Activated naive CD4-positive, alpha-beta T cell treated with anti-CD3 and anti-CD28 coated beads, Interleukin-2, amount 50 U/mL, for 16 hours (primary cell): ENCODE data around the gene VWF.
A peak's percentile ranks its signal among the peaks of the same experiment; 100 is the strongest.

ENCODE experiments used
- DNase-seq: peaks from one replicate; pipeline ENCODE4 v3.0.0-alpha.2; 2020

Gene VWF

GRCh38 chr12:6058481-6059161 is 65.8 kb downstream of the VWF start:
- DNase-seq = no peak

GRCh38 chr12:6057700-6058099 is 66.8 kb downstream of the VWF start:
- DNase-seq = no peak

GRCh38 chr12:6056406-6057240 is 67.8 kb downstream of the VWF start:
- DNase-seq = peak; percentile 24

DNA sequence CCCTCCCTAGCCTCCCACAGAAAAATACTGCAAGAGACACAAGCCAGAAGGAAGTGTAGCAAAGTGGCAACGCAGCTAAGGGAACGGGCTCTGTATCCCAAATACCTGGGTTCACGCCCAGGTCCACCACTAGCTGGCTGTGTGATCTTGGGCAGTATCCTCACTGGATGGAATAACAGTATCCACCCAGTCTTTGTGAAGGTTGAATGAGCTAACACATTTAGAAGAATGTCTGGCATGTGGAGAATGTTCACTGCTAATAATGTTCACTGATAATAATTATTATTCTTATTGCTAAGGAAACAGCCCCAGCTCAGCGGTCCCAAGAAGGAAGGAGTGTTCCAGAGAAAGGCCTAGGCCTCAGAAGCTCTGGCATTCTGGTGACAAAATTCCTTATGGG is 70.9 kb downstream of the VWF start:
- DNase-seq = no peak

- no peak for DNase-seq
These were observed 71.5 kb downstream of the VWF start for GRCh38 chr12:6052940-6053329.

GRCh38 chr12:6052206-6052939 is 72.1 kb downstream of the VWF start:
- DNase-seq = no peak

DNA sequence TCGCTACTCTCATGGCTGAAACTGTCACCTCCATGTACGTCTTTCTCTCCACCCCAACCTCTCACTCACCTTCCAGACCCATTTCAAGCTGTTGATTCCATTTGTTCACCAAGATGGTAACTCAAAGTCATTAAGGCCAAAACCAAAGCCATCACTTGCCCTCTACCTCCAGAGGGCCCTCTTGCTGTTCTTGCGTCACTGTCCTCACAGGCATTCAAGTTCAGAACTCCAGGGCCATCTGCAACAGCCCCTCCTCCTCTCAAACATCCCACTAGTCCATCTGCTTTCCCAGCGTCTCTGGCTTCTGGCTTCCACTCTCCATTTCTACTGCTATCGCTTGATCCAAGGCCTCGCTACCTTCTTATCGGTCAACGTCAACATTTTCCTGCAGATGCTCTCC is 74.5 kb downstream of the VWF start:
- DNase-seq = no peak

GRCh38 chr12:6049587-6049986 is 74.9 kb downstream of the VWF start:
- no peak for DNase-seq

DNA sequence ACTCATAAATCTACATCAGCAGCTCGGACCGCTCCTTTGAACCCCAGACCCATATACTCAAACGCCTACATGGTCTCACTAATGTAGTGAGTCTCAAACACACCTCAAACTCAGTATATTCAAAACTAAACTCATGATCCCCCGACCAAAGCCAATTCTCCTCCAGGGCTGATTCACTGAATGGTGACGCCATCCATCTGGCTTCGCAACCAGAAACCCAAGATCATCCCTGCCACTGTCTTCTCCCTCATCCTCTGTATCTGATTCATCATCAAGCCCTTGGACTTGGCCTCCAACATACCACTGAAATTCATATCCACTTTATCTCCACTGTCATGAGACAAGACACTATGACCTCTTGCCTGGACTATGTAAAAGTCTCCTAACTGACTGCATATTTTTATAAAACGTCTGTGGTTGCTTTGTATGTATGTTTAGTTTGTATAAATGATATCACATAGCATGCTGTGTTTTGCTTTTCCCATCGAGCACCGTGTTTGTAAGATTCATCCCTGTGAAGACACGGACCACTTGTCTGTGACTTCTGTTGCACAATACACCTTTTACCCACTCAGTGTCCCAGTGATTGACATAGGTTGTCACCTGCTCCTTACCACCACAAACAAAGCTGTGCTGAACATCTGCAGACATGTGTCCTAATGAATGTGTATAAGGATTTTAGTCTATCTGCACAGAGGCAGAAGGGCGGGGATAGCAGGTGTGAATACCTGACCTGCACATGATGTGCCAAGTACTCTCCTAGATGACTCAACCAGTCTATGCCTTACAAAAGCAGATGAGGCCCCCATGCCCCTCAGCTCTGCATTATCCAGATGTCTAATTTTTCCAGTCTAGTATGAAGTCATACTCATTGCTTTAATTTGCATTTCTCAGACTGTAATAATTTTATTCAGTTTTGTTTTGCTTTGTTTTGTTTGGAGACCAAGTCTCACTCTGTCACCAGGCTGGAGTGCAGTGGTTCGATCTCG is 76.9 kb downstream of the VWF start:
- no peak for DNase-seq

DNA sequence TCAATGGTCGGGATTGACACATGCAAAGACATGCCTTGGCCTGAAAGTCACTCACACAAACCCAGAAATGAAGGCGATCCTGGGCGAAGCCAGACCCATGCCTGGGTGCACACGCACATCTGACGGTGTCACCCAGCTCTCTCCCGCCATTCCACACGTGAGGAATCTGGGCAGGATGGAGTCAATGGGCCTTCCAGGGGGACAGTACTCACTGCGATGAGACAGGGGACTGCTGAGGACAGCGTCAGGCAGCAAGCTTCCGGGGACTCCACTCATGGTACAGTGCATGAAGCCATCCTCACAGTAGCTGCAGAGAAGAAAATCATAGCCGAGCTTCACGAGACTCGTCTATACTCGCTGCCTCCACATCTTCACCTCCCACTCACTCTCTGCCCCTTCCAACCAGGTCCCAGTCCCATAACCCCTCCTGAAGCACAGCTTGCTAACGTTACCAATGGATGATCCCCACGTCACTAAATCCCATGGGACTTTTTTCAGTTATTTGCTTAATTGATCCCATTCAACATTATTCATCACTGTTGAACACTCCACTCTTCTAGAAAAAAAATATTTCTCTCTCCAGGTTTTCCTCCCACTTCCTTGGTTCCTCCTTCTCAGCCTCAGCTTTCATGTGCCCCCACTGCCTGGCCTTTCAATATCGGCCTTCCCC is 77.8 kb downstream of the VWF start:
- no peak for DNase-seq

- DNase-seq = no peak
These were observed 79.0 kb downstream of the VWF start for GRCh38 chr12:6045438-6045837.

- no peak for DNase-seq
These were observed 80.4 kb downstream of the VWF start for GRCh38 chr12:6044082-6044481.

DNA sequence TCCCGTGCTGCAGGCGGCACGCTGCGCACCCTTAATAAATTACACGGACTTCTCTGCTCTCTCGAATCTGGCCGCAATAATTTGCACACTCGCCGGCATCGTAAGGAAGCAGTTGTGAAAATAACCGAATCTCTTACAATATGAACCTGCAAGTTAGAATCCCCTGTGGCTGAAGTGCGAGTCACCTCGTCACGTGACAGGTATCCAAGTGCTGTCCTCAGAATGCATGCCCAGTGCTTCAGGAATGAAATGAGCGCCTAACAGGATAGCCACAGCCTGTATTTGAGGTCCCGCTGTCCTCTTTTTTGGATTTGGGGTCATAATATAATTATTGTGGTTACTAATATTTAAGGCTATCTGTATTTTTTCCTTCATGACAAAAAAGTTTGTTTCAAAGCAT is 82.0 kb downstream of the VWF start:
- DNase-seq = no peak

DNA sequence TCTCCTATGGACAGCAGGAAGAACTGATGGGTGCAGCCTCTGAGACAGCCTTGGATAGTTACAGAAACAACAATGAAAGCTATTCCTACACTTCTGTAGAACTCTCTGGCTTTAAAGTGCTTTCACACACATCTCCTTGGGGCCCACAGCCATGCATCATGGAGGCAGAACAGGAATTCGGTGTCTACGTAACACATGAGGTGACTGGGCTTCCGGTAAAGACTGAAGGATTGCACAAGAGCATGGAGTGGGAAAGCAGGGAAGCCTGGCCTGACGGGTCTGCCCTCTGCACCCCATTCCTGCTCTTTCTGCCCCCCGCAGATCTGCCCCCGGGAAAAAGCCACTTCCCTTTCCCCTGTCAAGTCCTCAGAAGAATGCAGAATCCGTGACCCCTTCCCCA is 82.6 kb downstream of the VWF start:
- no peak for DNase-seq

GRCh38 chr12:6040815-6041214 is 83.7 kb downstream of the VWF start:
- DNase-seq = no peak

DNA sequence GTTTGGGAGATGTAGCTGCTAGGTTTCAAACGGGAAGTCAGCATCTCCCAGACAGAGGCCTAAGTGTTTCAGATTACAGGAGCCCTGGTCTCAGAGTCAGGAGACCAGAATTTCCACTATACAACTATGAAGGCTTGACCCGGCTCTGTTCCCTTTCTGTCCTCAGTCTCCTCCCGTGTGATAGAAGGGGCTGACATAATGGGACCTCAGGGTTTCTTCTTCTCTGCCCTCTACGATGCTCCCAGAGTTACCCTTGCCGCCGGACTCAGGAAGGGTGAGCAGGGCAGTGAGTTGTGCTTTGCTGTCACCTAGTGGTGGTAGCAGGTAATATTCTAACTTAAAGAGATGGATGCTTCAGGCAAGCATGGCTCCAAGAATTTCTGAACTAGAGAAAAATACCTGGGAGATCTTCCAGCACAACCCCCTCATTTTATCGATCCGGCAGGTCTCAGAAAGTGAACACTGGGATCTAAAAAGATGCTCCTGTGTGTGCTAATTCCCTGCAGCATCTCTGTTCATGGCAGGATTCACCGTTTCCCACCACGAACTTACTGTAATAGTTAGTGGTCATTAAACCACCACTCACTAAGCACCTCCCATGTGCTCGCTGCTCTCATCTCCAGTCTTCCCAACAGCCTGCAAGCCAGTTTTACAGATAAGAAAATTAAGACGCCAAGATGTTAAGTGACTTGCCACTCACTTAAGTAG is 84.4 kb downstream of the VWF start:
- DNase-seq = peak; percentile 45

DNA sequence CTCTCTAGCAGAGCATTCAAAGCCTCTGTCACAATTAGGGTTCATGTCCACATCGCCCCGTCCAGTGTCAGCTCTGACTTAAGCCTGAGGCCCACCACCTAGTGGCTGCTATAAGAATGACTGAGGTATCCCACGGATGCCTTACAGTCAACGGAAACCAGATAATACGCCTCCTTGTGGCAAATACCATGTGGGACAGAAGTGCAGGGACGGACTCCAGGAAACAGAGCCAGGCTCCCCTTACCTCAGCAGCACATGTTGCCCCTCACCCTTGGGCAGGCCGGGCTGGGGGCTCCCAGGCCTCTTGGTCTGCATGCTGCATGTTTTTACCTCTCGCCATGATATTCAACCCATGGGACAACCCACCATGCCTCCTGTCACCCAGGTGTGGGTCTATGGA is 86.3 kb downstream of the VWF start:
- peak; percentile 28 for DNase-seq

DNA sequence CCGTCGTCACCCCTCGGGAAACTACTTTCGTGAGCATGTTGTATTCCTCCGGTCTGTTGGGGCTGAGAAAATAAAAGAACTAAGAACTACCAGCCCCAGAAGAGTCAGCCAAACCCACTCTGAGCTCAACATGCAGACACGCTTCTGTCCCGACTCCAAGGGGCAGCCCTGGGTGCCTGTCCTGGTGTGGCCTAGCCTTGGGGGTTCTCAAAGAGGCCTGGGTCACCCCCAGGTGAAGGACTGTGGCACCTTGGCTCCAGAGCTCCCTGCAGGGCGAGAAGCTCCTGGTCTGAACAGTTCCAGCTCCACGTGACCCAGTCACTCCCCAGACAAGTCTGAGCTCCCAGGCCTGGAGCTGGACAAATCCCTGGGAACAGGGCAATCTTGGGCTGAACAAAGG is 87.0 kb downstream of the VWF start:
- no peak for DNase-seq

GRCh38 chr12:6036509-6036908 is 88.0 kb downstream of the VWF start:
- no peak for DNase-seq

- DNase-seq = no peak
These were observed 89.9 kb downstream of the VWF start for GRCh38 chr12:6034596-6034995.

DNA sequence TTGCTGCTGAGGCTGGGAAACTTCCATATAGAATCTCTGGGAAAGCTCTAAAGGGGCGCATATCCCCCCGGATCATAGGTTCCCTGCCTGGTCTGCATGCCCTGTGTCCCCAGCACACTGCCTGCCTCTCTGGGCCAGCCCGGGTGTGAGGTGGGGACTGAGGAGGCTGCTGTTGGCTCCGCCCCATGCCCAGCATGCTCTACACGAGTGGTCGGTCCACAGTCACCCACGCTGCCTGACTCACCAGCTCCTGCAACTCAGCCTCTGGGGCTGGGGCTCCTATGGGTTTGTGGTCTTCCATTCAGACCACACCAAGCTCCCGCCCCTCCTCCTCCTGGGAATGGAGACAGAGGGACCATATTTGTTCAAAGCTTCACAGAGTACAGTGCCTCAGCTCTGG is 90.9 kb downstream of the VWF start:
- no peak for DNase-seq
